Measurements from ENCODE around the gene CLEC4C.

DNA sequence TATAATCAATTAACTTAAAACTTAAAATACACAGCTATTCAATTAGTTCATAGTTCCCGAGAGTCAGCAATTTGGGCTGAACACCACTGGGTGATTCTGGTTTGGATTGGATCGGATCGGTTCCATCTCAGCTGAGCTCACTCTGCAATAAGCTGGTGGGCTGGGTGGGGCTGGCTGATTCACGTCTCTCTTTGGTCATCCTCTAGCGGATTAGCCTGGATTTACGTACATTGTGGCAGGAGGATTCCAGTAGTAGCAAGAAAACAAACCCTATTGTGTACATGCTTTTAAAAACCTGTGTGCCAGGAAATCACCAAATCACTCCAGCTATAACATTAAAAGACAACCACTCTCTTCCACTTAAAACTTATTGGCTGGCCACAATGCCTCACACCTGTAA, 3.2 kb upstream of the CLEC4C start:
- TF ChIP-seq CTCF (IDR thresholded peaks at IDR 0.05) (no peak), POLR2A (IDR thresholded peaks at IDR 0.05) (no peak)
